ENCODE results near the gene CLSTN2.

- TF ChIP-seq CTCF (IDR thresholded peaks at IDR 0.05) (no peak), POLR2A (IDR thresholded peaks at IDR 0.05) (no peak), POLR2AphosphoS5 (IDR thresholded peaks at IDR 0.05; ENCODE audit: insufficient read depth in 1 of 2, low read depth in 1 of 2) (no peak)
Measured at GRCh38 chr3:139988472-139989156, 53.6 kb downstream of the CLSTN2 start.

All from vagina (tissue), 2 donors.